Hepatocyte (in vitro differentiated cells): Measurements from ENCODE around the gene ISOC1.

ENCODE experiments used
- CTCF ChIP-seq: fragments of 200-600 bp; sonication (generic); IDR thresholded peaks from 2 replicates; pipeline ENCODE4 v1.5.1; 2016; ENCODE audit warnings: antibody characterized with exemption, mild to moderate bottlenecking; ENCODE audit not compliant: poor library complexity
- EZH2 ChIP-seq: fragments of 200-600 bp; sonication (generic); IDR thresholded peaks from 2 replicates; pipeline ENCODE4 v1.6.1; 2016; ENCODE audit warnings: antibody characterized with exemption, mild to moderate bottlenecking, borderline replicate concordance

DNA sequence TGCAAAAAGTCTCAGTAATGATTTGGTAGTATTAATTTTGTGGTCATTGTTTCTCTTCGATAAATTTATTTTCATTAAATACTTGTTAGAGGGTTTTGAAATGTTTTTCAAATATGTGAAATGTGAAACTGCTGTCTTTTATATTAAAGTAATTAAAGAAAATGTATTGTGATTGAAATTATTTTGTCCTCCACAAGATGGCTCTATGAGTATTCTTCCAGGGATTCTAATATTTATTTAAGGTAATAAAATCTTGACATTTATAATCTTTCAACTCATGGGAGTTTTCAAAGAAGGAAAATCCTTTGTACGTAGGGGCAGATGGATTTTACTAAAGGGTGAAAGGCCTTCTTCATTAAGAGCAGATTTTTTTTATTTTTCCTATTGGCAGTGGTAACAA is 19.3 kb downstream of the ISOC1 start:
- TF ChIP-seq CTCF (peak; percentile 54), EZH2 (no peak)
